Ovary (tissue), 3 donors: Measurements from ENCODE around the gene DENND5B.

Source experiments
- CTCF ChIP-seq, 3 donors: fragments of 450-650 bp in 2 of 3; fragments of 200-600 bp in 1 of 3; IDR thresholded peaks; one replicate each; pipeline versions ENCODE4 v1.5.1 to v1.8.0; 2016 to 2022; ENCODE audit warnings: antibody characterized with exemption in 3 of 3, mild to moderate bottlenecking in 1 of 3
- EP300 ChIP-seq: sonication (generic); formaldehyde crosslinking; IDR thresholded peaks from one replicate; pipeline ENCODE4 v1.6.1; 2017; ENCODE audit warnings: antibody characterized with exemption
- POLR2A ChIP-seq: fragments of 450-650 bp; IDR thresholded peaks from one replicate; pipeline ENCODE4 v1.6.1; 2017; ENCODE audit warnings: antibody characterized with exemption, mild to moderate bottlenecking, moderate library complexity
- donor health status: DM: no; HTN: no; CAD: no.

- TF ChIP-seq POLR2A: no peak
- no peak for TF ChIP-seq CTCF (IDR thresholded peaks at IDR 0.05)
- no peak for TF ChIP-seq EP300
These were observed 83.0 kb downstream of the DENND5B start for GRCh38 chr12:31507966-31508365.
